Spleen (tissue), 11 donors: Measurements from ENCODE around the gene NFIC. TPM values are rescaled to one million over a fixed set of nuclear protein-coding genes. Genes with fewer than 3 reads are reported as not detected.
"Not testable (repeated sequence)": the region's sequence is repeated elsewhere in the genome, so short reads cannot be mapped to it uniquely, and the experiment has no call there.

Experiments
- DNase-seq: peaks from one replicate; pipeline ENCODE4 v3.0.0-alpha.2; 2020
- H3K27ac ChIP-seq, 8 donors: fragments of 200-600 bp; sonication (generic) in 7 of 8; 1 replicate in 4 of 8; 2 replicates in 4 of 8; pipeline versions ENCODE4 v1.5.0 to v1.8.0; 2016 to 2021; ENCODE audit warnings: inconsistent platforms in 4 of 8, mild to moderate bottlenecking in 4 of 8, moderate library complexity in 1 of 8
- H3K27me3 ChIP-seq, 7 donors: fragments of 200-600 bp; sonication (generic) in 6 of 7; replicated peaks in 1 of 7; 1 replicate in 4 of 7; 2 replicates in 3 of 7; pipeline versions ENCODE4 v1.5.0 to v1.8.0; 2016 to 2021; ENCODE audit warnings: inconsistent platforms in 3 of 7, mild to moderate bottlenecking in 1 of 7
- H3K36me3 ChIP-seq, 6 donors: fragments of 200-600 bp; sonication (generic) in 5 of 6; 1 replicate in 4 of 6; 2 replicates in 2 of 6; pipeline versions ENCODE4 v1.5.0 to v1.8.0; 2016 to 2021; ENCODE audit warnings: inconsistent platforms in 2 of 6
- H3K4me1 ChIP-seq, 6 donors: fragments of 200-600 bp; sonication (generic) in 5 of 6; 1 replicate in 3 of 6; 2 replicates in 3 of 6; pipeline versions ENCODE4 v1.5.0 to v1.8.0; 2016 to 2021; ENCODE audit warnings: inconsistent platforms in 3 of 6
- H3K4me3 ChIP-seq, 8 donors: fragments of 200-600 bp; sonication (generic) in 7 of 8; 1 replicate in 4 of 8; 2 replicates in 4 of 8; pipeline versions ENCODE4 v1.5.0 to v1.8.0; 2016 to 2021; ENCODE audit warnings: inconsistent platforms in 4 of 8, mild to moderate bottlenecking in 4 of 8, moderate library complexity in 2 of 8
- H3K9me3 ChIP-seq, 8 donors: fragments of 200-600 bp; sonication (generic) in 7 of 8; 1 replicate in 4 of 8; 2 replicates in 4 of 8; pipeline versions ENCODE4 v1.5.0 to v1.8.0; 2016 to 2021; ENCODE audit warnings: inconsistent platforms in 4 of 8
- POLR2A ChIP-seq, 3 donors: fragments of 450-650 bp; IDR thresholded peaks; one replicate each; pipeline ENCODE4 v1.5.1; 2017; ENCODE audit warnings: antibody characterized with exemption in 3 of 3, mild to moderate bottlenecking in 1 of 3
- POLR2AphosphoS5 ChIP-seq, 3 donors: sonication (generic); formaldehyde crosslinking; IDR thresholded peaks; one replicate each; pipeline ENCODE4 v1.5.1; 2017; ENCODE audit warnings: antibody characterized with exemption in 3 of 3
- WGBS, 5 donors: extraction: QIAGEN DNeasy Blood & Tissue Kit in 3 of 5; methylation state at CpG; one replicate each; pipeline versions ENCODE4 v1.1.5 to v1.1.7; 2013 to 2018; 5-methylcytosine and 5-hydroxymethylcytosine counted together
- intact Hi-C: fragments of 100-400 bp; cut with DNase I; formaldehyde crosslinking; loops from one replicate; pipeline ENCODE4 v1.15.0; 2023; ENCODE audit warnings: low total_unique reads
- polyA plus RNA-seq, 3 donors: library from polyadenylated mRNA; stranded (reverse); fragments of 200-250 nt; gene quantifications; one replicate each; pipeline ENCODE4 v1.2.1, GENCODE V29; 2013
- total RNA-seq, 7 donors: library from RNA; depleted of rRNA in 3 of 7; stranded (reverse); fragments of >200 nt in 3 of 7; fragmentation: NEBNext Ultra II Directional in 4 of 7; extraction: Animal tissue kit (Norgen Biotek cat#: 25700) in 4 of 7; gene quantifications; one replicate each; pipeline versions ENCODE4 v1.1.0 to v1.2.1, GENCODE V29; 2016 to 2021
- TF ChIP-seq, protein P1 (sequence below), 11 experiments: fragments of 200-600 bp in 7 of 11; fragments of 450-650 bp in 4 of 11; sonication (generic) in 4 of 11; IDR thresholded peaks in 8 of 11; conservative IDR thresholded peaks in 3 of 11; 1 replicate in 7 of 11; 2 replicates in 4 of 11; pipeline versions ENCODE4 v1.4.0 to v1.8.0; 2016 to 2021; ENCODE audit warnings: antibody characterized with exemption in 11 of 11, inconsistent platforms in 4 of 11, mild to moderate bottlenecking in 1 of 11
- donor health status: healthy with polysubstance abuse.
- donor health status: DM: no; HTN: no; CAD: no; lungs with moderate emphysema.
- donor health status: DM: no; HTN: no; CAD: no.
- donor health status: Bipolar disorder and iron deficiency.
- donor health status: healthy.
- donor health status: DM: no; HTN: no; CAD: no.
- donor health status: DM: yes; HTN: yes; CAD: no.

NFIC gene
- total and polyA plus RNA-seq, 10 donors: 4.1 to 125 (median 74.4) TPM

DNA sequence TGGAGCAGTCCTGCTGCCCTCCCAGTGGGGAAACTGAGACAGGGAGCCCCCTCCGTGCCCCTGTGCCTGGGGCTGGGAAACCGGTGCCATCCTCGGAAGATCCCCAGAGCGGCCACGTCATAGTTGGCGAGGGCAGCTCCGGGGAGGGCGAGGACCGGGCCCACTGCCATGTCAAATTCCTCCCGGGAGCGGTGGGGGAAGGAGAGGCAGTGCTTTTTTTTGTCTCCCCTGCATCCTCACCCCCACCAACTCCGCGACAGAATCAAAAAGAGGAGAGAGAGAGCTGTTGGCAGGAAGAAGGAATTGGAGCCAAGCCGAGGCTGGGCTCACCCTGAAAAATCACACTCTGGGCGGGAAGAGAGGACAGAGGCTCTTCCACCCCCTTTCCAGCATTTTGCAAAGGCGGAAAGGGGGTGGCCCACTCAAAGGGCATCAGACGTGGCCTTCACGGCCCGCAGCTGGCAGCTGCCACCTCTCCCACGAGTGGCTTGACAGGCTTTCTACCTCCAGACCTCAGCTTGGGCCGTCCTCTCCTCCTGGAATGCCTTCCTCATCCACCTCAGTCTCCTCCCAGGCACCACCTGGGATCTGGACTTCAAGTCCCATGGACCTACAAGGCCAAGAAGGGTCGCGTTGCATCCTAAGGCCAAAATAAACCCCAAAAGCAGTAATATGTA, 19.6 kb upstream of the NFIC start:
- Histone ChIP-seq H3K9me3 (no peaks in the 10 kb centered on the region), H3K36me3 (no peaks in the 10 kb centered on the region), H3K4me1 (peaks cover 0 to 38% (median 24%) of the 10 kb centered on the region in 6 donors), H3K4me3 (no peak overlapping the region), H3K27ac (peak overlapping the region in 6 of 8 donors; percentile 55 to 68 (median 62)), H3K27me3 (no peaks in the 10 kb centered on the region)
- intact Hi-C loops: no loop called here
- TF ChIP-seq, protein P1, sequence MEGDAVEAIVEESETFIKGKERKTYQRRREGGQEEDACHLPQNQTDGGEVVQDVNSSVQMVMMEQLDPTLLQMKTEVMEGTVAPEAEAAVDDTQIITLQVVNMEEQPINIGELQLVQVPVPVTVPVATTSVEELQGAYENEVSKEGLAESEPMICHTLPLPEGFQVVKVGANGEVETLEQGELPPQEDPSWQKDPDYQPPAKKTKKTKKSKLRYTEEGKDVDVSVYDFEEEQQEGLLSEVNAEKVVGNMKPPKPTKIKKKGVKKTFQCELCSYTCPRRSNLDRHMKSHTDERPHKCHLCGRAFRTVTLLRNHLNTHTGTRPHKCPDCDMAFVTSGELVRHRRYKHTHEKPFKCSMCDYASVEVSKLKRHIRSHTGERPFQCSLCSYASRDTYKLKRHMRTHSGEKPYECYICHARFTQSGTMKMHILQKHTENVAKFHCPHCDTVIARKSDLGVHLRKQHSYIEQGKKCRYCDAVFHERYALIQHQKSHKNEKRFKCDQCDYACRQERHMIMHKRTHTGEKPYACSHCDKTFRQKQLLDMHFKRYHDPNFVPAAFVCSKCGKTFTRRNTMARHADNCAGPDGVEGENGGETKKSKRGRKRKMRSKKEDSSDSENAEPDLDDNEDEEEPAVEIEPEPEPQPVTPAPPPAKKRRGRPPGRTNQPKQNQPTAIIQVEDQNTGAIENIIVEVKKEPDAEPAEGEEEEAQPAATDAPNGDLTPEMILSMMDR (IDR thresholded peaks at IDR 0.05 in 8 of 11, conservative IDR thresholded peaks at IDR 0.05 in 3 of 11): no peak
- no peak for TF ChIP-seq POLR2A (IDR thresholded peaks at IDR 0.05)
- TF ChIP-seq POLR2AphosphoS5 (IDR thresholded peaks at IDR 0.05): peak; percentile 15 to 60 (median 58)
- 54 to 78% (median 61%) methylated on average over 23 of the region's 23 CpGs for WGBS, 5 donors
- DNase-seq: no peak

DNA sequence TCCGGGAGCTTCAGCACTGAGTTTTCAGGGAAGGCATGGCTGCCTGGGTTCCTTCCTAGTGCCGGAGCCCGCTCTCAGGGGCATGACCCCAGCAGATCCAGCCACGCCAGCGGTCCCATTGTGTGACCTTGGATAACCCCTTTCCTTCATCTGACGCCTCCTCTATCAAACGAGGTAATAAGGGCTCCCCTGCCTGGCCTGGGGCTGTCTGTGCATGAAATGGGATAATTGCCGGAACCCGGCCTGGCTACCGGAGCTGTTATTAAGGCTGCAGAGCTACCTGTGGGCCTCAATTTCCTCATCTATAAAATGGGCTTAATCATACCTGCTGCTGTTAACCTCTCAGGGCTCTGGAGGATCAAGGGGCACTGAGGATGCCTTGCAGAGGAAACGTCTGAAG, 18.3 kb upstream of the NFIC start:
- Histone ChIP-seq H3K9me3 (no peaks in the 10 kb centered on the region), H3K4me3 (no peak overlapping the region), H3K36me3 (no peaks in the 10 kb centered on the region), H3K4me1 (peaks cover 0 to 29% (median 21%) of the 10 kb centered on the region in 6 donors), H3K27ac (no peak overlapping the region), H3K27me3 (no peaks in the 10 kb centered on the region)
- TF ChIP-seq POLR2A (IDR thresholded peaks at IDR 0.05) (no peak), POLR2AphosphoS5 (IDR thresholded peaks at IDR 0.05) (no peak)
- TF ChIP-seq, protein P1 (IDR thresholded peaks at IDR 0.05 in 8 of 11, conservative IDR thresholded peaks at IDR 0.05 in 3 of 11): no peak
- no peak for DNase-seq
- intact Hi-C loops: no loop called here
- 85 to 95% (median 87%) methylated on average over 6 to 11 of the region's 11 CpGs for WGBS, 5 donors

DNA sequence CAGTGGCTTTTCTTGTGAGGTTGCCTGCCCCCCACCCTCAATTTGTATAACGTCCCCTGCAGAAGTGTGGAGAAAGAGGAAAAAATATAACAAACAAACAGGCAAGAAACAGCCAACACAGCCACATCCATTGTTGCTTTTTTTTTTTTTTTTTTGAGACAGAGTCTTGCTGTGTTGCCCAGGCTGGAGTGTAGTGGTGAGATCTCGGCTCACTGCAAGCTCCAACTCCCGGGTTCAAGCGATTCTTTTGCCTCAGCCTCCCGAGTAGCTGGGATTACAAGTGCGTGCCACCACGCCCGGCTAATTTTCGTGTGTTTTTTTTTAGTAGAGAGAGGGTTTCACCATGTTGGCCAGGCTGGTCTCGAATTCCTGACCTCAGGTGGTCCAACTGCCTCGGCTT, 17.9 kb upstream of the NFIC start:
- 83 to 95% (median 90%) methylated on average over 11 of the region's 11 CpGs for WGBS, 5 donors
- intact Hi-C loops, H3K36me3 ChIP-seq, H3K27ac ChIP-seq, H3K27me3 ChIP-seq, H3K9me3 ChIP-seq, H3K4me3 ChIP-seq, DNase-seq: not testable (repeated sequence)
- H3K4me1 ChIP-seq: peaks cover 0 to 25% (median 16%) of the 10 kb centered on the region in 6 donors

DNA sequence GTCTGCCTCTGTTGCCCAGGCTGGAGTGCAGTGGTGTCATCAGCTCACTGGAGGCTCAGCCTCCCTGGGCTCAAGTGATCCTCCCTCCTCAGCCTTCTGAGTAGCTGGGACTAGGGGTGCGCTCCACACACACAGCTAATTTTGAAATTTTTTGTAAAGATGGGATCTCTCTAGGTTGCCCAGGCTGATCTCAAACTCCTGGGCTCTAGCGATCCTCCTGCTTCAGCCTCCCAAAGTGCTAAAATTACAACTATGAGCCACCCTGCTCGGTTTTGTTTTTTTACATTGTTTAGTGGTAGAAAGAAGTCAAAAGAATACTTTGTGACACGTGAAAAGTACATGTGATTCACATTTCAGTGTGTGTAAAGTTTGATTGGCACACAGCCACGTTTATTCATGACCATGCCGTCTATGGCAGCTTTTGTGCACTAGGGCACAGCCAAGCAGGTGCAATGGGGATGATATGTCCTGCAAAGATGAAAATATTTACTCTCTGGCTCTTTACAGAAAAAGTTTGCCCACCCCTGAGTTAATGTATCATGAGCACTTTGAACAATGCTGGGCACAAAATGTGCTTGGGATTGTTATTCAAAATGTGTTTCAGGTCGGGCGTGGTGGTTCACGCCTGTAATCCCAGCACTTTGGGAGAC, 16.2 kb upstream of the NFIC start:
- 65 to 86% (median 81%) methylated on average over 9 of the region's 9 CpGs for WGBS, 5 donors
- no peaks in the 10 kb centered on the region for H3K36me3 ChIP-seq
- no peak overlapping the region for H3K4me3 ChIP-seq
- H3K4me1 ChIP-seq: peaks cover 0 to 15% (median 10%) of the 10 kb centered on the region in 6 donors
- DNase-seq: no peak
- intact Hi-C loops: no loop called here
- no peaks in the 10 kb centered on the region for H3K27me3 ChIP-seq
- H3K27ac ChIP-seq: no peak overlapping the region
- H3K9me3 ChIP-seq: peaks cover 0 to 8% (median 2%) of the 10 kb centered on the region in 8 donors
- TF ChIP-seq POLR2A (IDR thresholded peaks at IDR 0.05) (no peak), POLR2AphosphoS5 (IDR thresholded peaks at IDR 0.05) (no peak)
- TF ChIP-seq, protein P1 (IDR thresholded peaks at IDR 0.05 in 8 of 11, conservative IDR thresholded peaks at IDR 0.05 in 3 of 11): peak in 1 of 11 experiments; percentile 15
